ENCODE data around the gene EPB41. TPM values are rescaled to one million over a fixed set of nuclear protein-coding genes. Genes with fewer than 3 reads are reported as not detected.
"Not testable (repeated sequence)": the region's sequence is repeated elsewhere in the genome, so short reads cannot be mapped to it uniquely, and the experiment has no call there.

EPB41 gene
- polyA plus RNA-seq (2014; cell fraction: cytosol; rRNA removed) = 79.5 and 92.7 TPM in 2 replicates
- polyA plus RNA-seq (2014; cell fraction: nucleus; rRNA removed) = 41.3 and 55.5 TPM in 2 replicates

GRCh38 chr1:28914228-28915030, at the start of gene EPB41:
Gene EPB41, plus strand, starts transcription at chr1:28914569. Its CDS starts 72,869 bp downstream, at chr1:28987438.
- DNase-seq (ENCODE audit: low spot score) = peak; percentile 98

- DNase-seq (ENCODE audit: low spot score) = no peak
Observed at GRCh38 chr1:28864695-28865094, 49.7 kb upstream of the EPB41 start.

GRCh38 chr1:28865997-28866650, 48.2 kb upstream of the EPB41 start:
- DNase-seq (ENCODE audit: low spot score) = no peak

- no peak for DNase-seq (ENCODE audit: low spot score)
Observed at GRCh38 chr1:28867850-28868249, 46.5 kb upstream of the EPB41 start.

- DNase-seq (ENCODE audit: low spot score) = no peak
Observed at GRCh38 chr1:28869952-28870351, 44.4 kb upstream of the EPB41 start.

GRCh38 chr1:28871631-28872401, 42.6 kb upstream of the EPB41 start:
- no peak for DNase-seq (ENCODE audit: low spot score)

GRCh38 chr1:28875134-28875533, 39.2 kb upstream of the EPB41 start:
- not testable (repeated sequence) for DNase-seq (ENCODE audit: low spot score)

GRCh38 chr1:28877132-28877781, 37.1 kb upstream of the EPB41 start:
- DNase-seq (ENCODE audit: low spot score) = peak; percentile 70

- no peak for DNase-seq (ENCODE audit: low spot score)
Observed at GRCh38 chr1:28878796-28879195, 35.6 kb upstream of the EPB41 start.

GRCh38 chr1:28882009-28882628, 32.2 kb upstream of the EPB41 start:
- DNase-seq (ENCODE audit: low spot score) = peak; percentile 91

- no peak for DNase-seq (ENCODE audit: low spot score)
Observed at GRCh38 chr1:28883242-28883616, 31.1 kb upstream of the EPB41 start.

- no peak for DNase-seq (ENCODE audit: low spot score)
Observed at GRCh38 chr1:28885472-28885877, 28.9 kb upstream of the EPB41 start.

- DNase-seq (ENCODE audit: low spot score) = no peak
Observed at GRCh38 chr1:28885977-28886730, 28.2 kb upstream of the EPB41 start.

- DNase-seq (ENCODE audit: low spot score) = peak; percentile 79
Observed at GRCh38 chr1:28886731-28887418, 27.5 kb upstream of the EPB41 start.

GRCh38 chr1:28887419-28887834, 26.9 kb upstream of the EPB41 start:
- DNase-seq (ENCODE audit: low spot score) = no peak

- no peak for DNase-seq (ENCODE audit: low spot score)
Observed at GRCh38 chr1:28887835-28888682, 26.3 kb upstream of the EPB41 start.

GRCh38 chr1:28888915-28889314, 25.5 kb upstream of the EPB41 start:
- DNase-seq (ENCODE audit: low spot score) = no peak

- no peak for DNase-seq (ENCODE audit: low spot score)
Observed at GRCh38 chr1:28889357-28889756, 25.0 kb upstream of the EPB41 start.

GRCh38 chr1:28890435-28890834, 23.9 kb upstream of the EPB41 start:
- no peak for DNase-seq (ENCODE audit: low spot score)
